ENCODE data around the gene FGF18.

DNA sequence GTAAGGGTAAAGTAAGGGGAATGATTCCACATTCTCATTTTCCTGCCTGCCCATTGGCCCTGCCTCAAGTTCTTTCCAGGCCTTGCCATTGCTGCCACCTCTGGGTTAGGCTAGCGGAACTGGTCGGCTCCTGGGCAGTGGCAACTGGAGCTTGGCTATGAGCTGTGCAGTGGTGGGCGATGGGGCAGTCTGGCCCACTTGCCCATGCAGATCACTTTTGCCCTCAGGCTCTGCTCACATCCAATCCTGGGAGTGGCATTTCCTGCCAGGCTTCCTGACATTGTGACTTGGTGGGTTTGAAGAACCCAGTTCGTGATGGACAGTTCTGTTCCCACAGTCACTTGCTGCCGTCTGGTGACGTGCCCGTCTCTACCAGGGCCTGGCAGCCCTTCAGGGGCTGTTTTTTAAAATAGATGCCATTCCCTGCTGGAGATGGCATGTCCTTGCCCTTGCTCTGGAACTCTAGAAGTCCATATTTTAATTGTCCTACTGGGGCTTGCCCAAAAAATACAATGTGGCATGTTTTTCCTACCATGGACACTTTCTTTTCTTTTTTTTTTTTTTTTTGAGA is 86.1 kb downstream of the FGF18 start:
- TF ChIP-seq NR2C2 (CRISPR knock-in tag; IDR thresholded peaks at IDR 0.05) (no peak), NR2C2 (tag; IDR thresholded peaks at IDR 0.05) (no peak), FOXK2 (conservative IDR thresholded peaks at IDR 0.05 in 1 of 2, IDR thresholded peaks at IDR 0.05 in 1 of 2; ENCODE audit: low read depth in 2 of 2) (no peak), CBX2 (IDR thresholded peaks at IDR 0.05; ENCODE audit: insufficient read depth, low read length, poor library complexity, severe bottlenecking) (no peak), CEBPB (tag; IDR thresholded peaks at IDR 0.05) (no peak), ZFP36 (IDR thresholded peaks at IDR 0.05; ENCODE audit: low read depth, low read length, partially characterized antibody) (no peak)
